ENCODE data around the gene RFX2. TPM values are rescaled to one million over a fixed set of nuclear protein-coding genes. Genes with fewer than 3 reads are reported as not detected.

RFX2 gene
- total and polyA plus RNA-seq, 10 of the 15 experiments (the other 5 are each of a cell fraction or from before 2014, with no cell fraction given): 3.2 to 9.8 (median 4.7) TPM

DNA sequence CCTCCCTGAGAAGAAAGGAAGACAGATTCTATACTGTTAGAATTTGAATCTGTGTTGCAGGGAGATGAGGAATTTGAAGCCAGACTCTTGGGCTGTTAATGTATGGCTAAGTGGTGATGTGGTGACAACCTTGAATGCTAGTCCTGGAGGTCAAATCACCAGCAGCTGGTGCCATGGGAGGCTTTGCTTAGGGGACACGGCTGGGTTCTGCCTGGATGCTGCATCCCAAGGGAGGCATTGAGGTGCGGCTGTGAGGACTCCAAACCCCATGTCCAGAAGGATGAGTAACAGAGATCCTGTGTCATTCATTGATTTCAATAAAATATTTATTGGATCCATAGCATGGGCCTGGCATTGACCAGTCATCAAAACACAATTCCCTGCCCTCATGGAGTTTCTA lies 42.3 kb downstream of the RFX2 start:
- Histone ChIP-seq H3K36me3 (ENCODE audit: control insufficient read depth in 2 of 2, insufficient read depth in 2 of 2, low read length in 1 of 2) (no peaks in the 10 kb centered on the region), H3K4me1 (ENCODE audit: control insufficient read depth, insufficient read depth, low read length) (no peaks in the 10 kb centered on the region), H2AFZ (ENCODE audit: control insufficient read depth, low read depth, low read length) (no peak overlapping the region), H3K27ac (ENCODE audit: control insufficient read depth, insufficient read depth) (no peak overlapping the region), H3K27me3 (replicated peaks in 1 of 2; ENCODE audit: control insufficient read depth in 2 of 2, insufficient read depth in 2 of 2, low read length in 1 of 2) (no peaks in the 10 kb centered on the region), H4K20me1 (ENCODE audit: control insufficient read depth, insufficient read depth) (no peaks in the 10 kb centered on the region), H3K4me3 (no peak overlapping the region), H3K9me3 (replicated peaks; ENCODE audit: control insufficient read depth, insufficient read depth, low read length) (no peaks in the 10 kb centered on the region), H3K9ac (ENCODE audit: control insufficient read depth, insufficient read depth, low read length) (no peak overlapping the region), H3K79me2 (ENCODE audit: control insufficient read depth, insufficient read depth, low read length) (no peaks in the 10 kb centered on the region), H3K4me2 (ENCODE audit: control insufficient read depth, insufficient read depth) (no peak overlapping the region)
- ChIA-PET SMC1A (ENCODE audit: uncharacterized antibody, unreplicated experiment) (interaction anchor here (0.9 to 2.1 kb wide), 6 partner anchors 19 to 79 kb away, joined by 3 to 8 read pairs (median 4); no protein-coding TSS in a partner anchor), CTCF (interaction anchor here (1.1 to 1.4 kb wide), 3 partner anchors 18 to 58 kb away, joined by 3 to 7 read pairs (median 3); no protein-coding TSS in a partner anchor), POLR2A (interaction anchor here (0.7 kb wide), 1 partner anchor 41 kb away, joined by 3 read pairs; no protein-coding TSS in a partner anchor), RAD21 (ENCODE audit: unreplicated experiment) (interaction anchor here (1.2 to 1.4 kb wide), 2 partner anchors 20 to 58 kb away, joined by 4 to 8 read pairs; no protein-coding TSS in a partner anchor)
- 45% methylated on average over 2 of the region's 2 CpGs for WGBS (ENCODE audit: insufficient coverage, insufficient replicate concordance, low lambda C conversion rate, missing lambda C conversion rate)
- DNase-seq (ENCODE audit: low read depth, low spot score): no peak
- intact Hi-C loops (cut with micrococcal nuclease; ENCODE audit: unreplicated experiment): loop anchor here (5.0 kb wide), 1 partner anchor 44 kb away; the partner anchor contains the start of gene RFX2
- no TSS peak for BruUV-seq (replicated peaks)
- no peak for FAIRE-seq
- ATAC-seq: no peak
- in situ Hi-C loops (cut with MboI): no loop called here
- TF ChIP-seq ZNF24 (IDR thresholded peaks at IDR 0.05) (no peak), FOS (IDR thresholded peaks at IDR 0.05; ENCODE audit: borderline replicate concordance, extremely low read depth, insufficient read length) (no peak), HCFC1 (IDR thresholded peaks at IDR 0.05; ENCODE audit: low read length) (no peak), ZNF622 (IDR thresholded peaks at IDR 0.05) (no peak), NRF1 (conservative IDR thresholded peaks at IDR 0.05; ENCODE audit: low read depth, low read length) (no peak), SPI1 (IDR thresholded peaks at IDR 0.05; ENCODE audit: borderline replicate concordance, insufficient read depth, low read depth, low read length) (no peak), BHLHE40 (IDR thresholded peaks at IDR 0.05; ENCODE audit: borderline replicate concordance in 1 of 2, low read depth in 2 of 2, low read length in 1 of 2) (no peak)
- TF ChIP-seq, protein P1, sequence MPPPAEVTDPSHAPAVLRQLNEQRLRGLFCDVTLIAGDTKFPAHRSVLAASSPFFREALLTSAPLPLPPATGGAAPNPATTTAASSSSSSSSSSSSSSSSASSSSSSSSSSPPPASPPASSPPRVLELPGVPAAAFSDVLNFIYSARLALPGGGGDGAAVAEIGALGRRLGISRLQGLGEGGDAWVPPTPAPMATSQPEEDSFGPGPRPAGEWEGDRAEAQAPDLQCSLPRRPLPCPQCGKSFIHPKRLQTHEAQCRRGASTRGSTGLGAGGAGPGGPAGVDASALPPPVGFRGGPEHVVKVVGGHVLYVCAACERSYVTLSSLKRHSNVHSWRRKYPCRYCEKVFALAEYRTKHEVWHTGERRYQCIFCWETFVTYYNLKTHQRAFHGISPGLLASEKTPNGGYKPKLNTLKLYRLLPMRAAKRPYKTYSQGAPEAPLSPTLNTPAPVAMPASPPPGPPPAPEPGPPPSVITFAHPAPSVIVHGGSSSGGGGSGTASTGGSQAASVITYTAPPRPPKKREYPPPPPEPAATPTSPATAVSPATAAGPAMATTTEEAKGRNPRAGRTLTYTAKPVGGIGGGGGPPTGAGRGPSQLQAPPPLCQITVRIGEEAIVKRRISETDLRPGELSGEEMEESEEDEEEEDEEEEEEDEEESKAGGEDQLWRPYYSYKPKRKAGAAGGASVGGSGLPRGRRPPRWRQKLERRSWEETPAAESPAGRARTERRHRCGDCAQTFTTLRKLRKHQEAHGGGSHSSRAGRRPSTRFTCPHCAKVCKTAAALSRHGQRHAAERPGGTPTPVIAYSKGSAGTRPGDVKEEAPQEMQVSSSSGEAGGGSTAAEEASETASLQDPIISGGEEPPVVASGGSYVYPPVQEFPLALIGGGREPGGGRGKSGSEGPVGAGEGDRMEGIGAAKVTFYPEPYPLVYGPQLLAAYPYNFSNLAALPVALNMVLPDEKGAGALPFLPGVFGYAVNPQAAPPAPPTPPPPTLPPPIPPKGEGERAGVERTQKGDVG (CRISPR knock-in tag; IDR thresholded peaks at IDR 0.05): no peak
- TF ChIP-seq, protein P2, sequence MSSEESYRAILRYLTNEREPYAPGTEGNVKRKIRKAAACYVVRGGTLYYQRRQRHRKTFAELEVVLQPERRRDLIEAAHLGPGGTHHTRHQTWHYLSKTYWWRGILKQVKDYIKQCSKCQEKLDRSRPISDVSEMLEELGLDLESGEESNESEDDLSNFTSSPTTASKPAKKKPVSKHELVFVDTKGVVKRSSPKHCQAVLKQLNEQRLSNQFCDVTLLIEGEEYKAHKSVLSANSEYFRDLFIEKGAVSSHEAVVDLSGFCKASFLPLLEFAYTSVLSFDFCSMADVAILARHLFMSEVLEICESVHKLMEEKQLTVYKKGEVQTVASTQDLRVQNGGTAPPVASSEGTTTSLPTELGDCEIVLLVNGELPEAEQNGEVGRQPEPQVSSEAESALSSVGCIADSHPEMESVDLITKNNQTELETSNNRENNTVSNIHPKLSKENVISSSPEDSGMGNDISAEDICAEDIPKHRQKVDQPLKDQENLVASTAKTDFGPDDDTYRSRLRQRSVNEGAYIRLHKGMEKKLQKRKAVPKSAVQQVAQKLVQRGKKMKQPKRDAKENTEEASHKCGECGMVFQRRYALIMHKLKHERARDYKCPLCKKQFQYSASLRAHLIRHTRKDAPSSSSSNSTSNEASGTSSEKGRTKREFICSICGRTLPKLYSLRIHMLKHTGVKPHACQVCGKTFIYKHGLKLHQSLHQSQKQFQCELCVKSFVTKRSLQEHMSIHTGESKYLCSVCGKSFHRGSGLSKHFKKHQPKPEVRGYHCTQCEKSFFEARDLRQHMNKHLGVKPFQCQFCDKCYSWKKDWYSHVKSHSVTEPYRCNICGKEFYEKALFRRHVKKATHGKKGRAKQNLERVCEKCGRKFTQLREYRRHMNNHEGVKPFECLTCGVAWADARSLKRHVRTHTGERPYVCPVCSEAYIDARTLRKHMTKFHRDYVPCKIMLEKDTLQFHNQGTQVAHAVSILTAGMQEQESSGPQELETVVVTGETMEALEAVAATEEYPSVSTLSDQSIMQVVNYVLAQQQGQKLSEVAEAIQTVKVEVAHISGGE (CRISPR knock-in tag; IDR thresholded peaks at IDR 0.05): no peak
- TF ChIP-seq, protein P3, sequence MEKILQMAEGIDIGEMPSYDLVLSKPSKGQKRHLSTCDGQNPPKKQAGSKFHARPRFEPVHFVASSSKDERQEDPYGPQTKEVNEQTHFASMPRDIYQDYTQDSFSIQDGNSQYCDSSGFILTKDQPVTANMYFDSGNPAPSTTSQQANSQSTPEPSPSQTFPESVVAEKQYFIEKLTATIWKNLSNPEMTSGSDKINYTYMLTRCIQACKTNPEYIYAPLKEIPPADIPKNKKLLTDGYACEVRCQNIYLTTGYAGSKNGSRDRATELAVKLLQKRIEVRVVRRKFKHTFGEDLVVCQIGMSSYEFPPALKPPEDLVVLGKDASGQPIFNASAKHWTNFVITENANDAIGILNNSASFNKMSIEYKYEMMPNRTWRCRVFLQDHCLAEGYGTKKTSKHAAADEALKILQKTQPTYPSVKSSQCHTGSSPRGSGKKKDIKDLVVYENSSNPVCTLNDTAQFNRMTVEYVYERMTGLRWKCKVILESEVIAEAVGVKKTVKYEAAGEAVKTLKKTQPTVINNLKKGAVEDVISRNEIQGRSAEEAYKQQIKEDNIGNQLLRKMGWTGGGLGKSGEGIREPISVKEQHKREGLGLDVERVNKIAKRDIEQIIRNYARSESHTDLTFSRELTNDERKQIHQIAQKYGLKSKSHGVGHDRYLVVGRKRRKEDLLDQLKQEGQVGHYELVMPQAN (conservative IDR thresholded peaks at IDR 0.05): no peak
